RWPE2 (cell line): ENCODE measurements around the gene XKR8.

Experiments
- ATAC-seq: fragments of 200-7000 bp; cut with Tn5 transposase; 3 replicates; pipeline ENCODE4 v1.9.1; 2021; ENCODE audit warnings: low read depth
- DNase-seq: peaks from one replicate; pipeline ENCODE4 v3.0.0-alpha.2; 2020; ENCODE audit warnings: low spot score
- H3K27ac ChIP-seq: fragments of 450-650 bp; 2 replicates; pipeline ENCODE4 v1.5.1; 2017; ENCODE audit warnings: mild to moderate bottlenecking; ENCODE audit not compliant: poor library complexity, severe bottlenecking
- H3K27me3 ChIP-seq: fragments of 250-450 bp; sonication (Bioruptor Pico); 2 replicates; pipeline ENCODE4 v1.5.1; 2021; ENCODE audit warnings: mild to moderate bottlenecking, moderate library complexity; ENCODE audit not compliant: insufficient read depth, poor library complexity, severe bottlenecking
- H3K36me3 ChIP-seq: fragments of 250-450 bp; sonication (Bioruptor Pico); 2 replicates; pipeline ENCODE4 v1.5.1; 2020; ENCODE audit warnings: low read depth, mild to moderate bottlenecking, moderate library complexity
- H3K4me1 ChIP-seq: fragments of 250-450 bp; sonication (Bioruptor Pico); 2 replicates; pipeline ENCODE4 v1.5.1; 2021; ENCODE audit warnings: mild to moderate bottlenecking, moderate library complexity; ENCODE audit not compliant: insufficient read depth, poor library complexity, severe bottlenecking
- H3K4me3 ChIP-seq: fragments of 250-450 bp; sonication (Bioruptor Pico); 2 replicates; pipeline ENCODE4 v1.5.1; 2021; ENCODE audit warnings: mild to moderate bottlenecking, moderate library complexity; ENCODE audit not compliant: severe bottlenecking
- H3K9me3 ChIP-seq: fragments of 250-450 bp; sonication (Bioruptor Pico); 2 replicates; pipeline ENCODE4 v1.5.1; 2021; ENCODE audit warnings: mild to moderate bottlenecking, moderate library complexity; ENCODE audit not compliant: severe bottlenecking
- TF ChIP-seq, protein P1 (sequence below): fragments of 450-650 bp; IDR thresholded peaks from one replicate; pipeline ENCODE4 v1.5.1; 2017; ENCODE audit warnings: mild to moderate bottlenecking, moderate library complexity; ENCODE audit not compliant: poor library complexity, severe bottlenecking

Gene XKR8

DNA sequence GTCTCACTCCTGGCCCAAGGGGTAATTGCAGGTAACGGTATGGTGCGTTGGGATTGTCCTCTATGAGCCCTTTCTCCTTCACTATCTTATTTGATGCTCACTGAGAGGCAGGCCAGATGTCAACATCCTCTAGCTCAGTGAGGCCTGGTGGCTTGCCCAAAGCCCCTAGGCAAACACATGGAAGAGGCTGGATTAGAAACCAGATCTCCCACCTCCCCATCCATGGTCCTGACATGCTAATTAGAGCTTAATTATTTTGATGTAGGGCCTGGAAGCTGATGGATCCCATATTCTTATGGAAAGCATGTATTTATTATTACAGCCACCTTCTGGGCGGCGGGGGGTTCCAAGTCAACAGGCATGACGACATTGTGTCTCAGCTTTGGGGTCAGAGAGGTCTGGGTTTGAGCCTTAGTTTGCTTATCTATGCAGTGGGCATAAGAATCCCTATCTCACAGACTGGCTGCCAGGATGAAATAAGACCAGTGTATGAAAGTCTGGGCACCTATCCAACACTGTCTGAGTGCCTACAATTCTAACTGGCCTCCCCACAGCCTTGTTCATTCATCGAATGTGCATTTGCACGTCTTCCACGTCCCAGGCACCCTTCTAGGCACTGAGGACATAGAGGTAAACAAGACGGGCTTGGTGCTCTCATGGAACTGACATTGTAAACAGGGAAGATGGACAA is 18.8 kb upstream of the XKR8 start:
- ATAC-seq: no peak
- TF ChIP-seq, protein P1, sequence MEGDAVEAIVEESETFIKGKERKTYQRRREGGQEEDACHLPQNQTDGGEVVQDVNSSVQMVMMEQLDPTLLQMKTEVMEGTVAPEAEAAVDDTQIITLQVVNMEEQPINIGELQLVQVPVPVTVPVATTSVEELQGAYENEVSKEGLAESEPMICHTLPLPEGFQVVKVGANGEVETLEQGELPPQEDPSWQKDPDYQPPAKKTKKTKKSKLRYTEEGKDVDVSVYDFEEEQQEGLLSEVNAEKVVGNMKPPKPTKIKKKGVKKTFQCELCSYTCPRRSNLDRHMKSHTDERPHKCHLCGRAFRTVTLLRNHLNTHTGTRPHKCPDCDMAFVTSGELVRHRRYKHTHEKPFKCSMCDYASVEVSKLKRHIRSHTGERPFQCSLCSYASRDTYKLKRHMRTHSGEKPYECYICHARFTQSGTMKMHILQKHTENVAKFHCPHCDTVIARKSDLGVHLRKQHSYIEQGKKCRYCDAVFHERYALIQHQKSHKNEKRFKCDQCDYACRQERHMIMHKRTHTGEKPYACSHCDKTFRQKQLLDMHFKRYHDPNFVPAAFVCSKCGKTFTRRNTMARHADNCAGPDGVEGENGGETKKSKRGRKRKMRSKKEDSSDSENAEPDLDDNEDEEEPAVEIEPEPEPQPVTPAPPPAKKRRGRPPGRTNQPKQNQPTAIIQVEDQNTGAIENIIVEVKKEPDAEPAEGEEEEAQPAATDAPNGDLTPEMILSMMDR: no peak
- no peak overlapping the region for H3K4me3 ChIP-seq
- H3K27ac ChIP-seq: no peak overlapping the region
- no peaks in the 10 kb centered on the region for H3K4me1 ChIP-seq
- H3K27me3 ChIP-seq: no peaks in the 10 kb centered on the region
- DNase-seq: no peak
- no peaks in the 10 kb centered on the region for H3K36me3 ChIP-seq
- H3K9me3 ChIP-seq: no peaks in the 10 kb centered on the region

GRCh38 chr1:27941671-27942540 is 17.9 kb upstream of the XKR8 start:
- no peak overlapping the region for H3K27ac ChIP-seq
- H3K36me3 ChIP-seq: no peaks in the 10 kb centered on the region
- TF ChIP-seq, protein P1: no peak
- H3K4me1 ChIP-seq: no peaks in the 10 kb centered on the region
- ATAC-seq: no peak
- H3K4me3 ChIP-seq: no peak overlapping the region
- no peaks in the 10 kb centered on the region for H3K27me3 ChIP-seq
- H3K9me3 ChIP-seq: no peaks in the 10 kb centered on the region
- DNase-seq: no peak

- TF ChIP-seq, protein P1: no peak
- no peak overlapping the region for H3K4me3 ChIP-seq
- H3K36me3 ChIP-seq: no peaks in the 10 kb centered on the region
- DNase-seq: no peak
- H3K27ac ChIP-seq: no peak overlapping the region
- H3K27me3 ChIP-seq: no peaks in the 10 kb centered on the region
- H3K9me3 ChIP-seq: no peaks in the 10 kb centered on the region
- ATAC-seq: no peak
- no peaks in the 10 kb centered on the region for H3K4me1 ChIP-seq
Observed at GRCh38 chr1:27945020-27945419, 14.8 kb upstream of the XKR8 start.

DNA sequence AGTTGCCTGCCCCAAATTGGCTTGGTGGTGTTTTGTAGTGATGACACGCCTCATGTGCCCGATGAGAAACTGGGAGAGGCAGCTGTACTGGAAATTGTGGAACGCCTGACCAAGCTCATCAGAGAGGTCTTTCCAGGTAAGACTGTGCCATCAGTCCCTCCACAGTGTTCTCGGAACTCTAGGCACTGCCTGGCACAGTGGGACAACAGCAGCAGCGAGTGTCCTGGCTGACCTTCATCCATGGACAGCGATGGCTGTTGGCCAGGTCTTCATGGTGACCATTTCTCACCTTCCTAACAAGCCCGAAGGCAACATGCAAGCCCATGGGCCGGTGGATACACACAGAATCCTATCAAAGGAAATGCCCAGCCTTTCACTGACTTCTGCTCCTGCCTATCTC is 10.7 kb upstream of the XKR8 start:
- H3K9me3 ChIP-seq: no peaks in the 10 kb centered on the region
- H3K27ac ChIP-seq: no peak overlapping the region
- TF ChIP-seq, protein P1: no peak
- DNase-seq (no peak), ATAC-seq (no peak)
- no peaks in the 10 kb centered on the region for H3K27me3 ChIP-seq
- H3K4me1 ChIP-seq: no peaks in the 10 kb centered on the region
- no peak overlapping the region for H3K4me3 ChIP-seq
- no peaks in the 10 kb centered on the region for H3K36me3 ChIP-seq
